ENCODE results near the gene PYY.

DNA sequence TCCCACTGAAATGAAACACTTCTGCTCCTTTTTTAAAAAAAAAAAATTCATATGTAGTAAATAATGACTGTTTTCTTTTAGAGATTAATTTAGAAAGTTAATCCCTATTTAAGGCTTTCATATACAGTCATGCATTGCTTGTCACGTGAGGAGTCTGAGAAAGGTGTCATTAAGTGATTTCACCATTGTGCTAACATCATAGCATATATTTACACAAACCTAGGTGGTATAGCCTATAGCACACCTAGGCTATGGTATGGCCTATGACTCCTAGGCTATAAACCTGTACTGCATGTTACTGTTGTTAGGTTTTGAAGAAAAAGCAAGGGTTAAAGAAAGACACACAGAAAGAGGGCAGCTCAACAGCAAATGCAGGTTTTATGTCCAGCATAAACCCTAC, 25.1 kb downstream of the PYY start:
- TF ChIP-seq POLR2AphosphoS5 (IDR thresholded peaks at IDR 0.05), result no peak
- TF ChIP-seq, protein P1, sequence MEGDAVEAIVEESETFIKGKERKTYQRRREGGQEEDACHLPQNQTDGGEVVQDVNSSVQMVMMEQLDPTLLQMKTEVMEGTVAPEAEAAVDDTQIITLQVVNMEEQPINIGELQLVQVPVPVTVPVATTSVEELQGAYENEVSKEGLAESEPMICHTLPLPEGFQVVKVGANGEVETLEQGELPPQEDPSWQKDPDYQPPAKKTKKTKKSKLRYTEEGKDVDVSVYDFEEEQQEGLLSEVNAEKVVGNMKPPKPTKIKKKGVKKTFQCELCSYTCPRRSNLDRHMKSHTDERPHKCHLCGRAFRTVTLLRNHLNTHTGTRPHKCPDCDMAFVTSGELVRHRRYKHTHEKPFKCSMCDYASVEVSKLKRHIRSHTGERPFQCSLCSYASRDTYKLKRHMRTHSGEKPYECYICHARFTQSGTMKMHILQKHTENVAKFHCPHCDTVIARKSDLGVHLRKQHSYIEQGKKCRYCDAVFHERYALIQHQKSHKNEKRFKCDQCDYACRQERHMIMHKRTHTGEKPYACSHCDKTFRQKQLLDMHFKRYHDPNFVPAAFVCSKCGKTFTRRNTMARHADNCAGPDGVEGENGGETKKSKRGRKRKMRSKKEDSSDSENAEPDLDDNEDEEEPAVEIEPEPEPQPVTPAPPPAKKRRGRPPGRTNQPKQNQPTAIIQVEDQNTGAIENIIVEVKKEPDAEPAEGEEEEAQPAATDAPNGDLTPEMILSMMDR (IDR thresholded peaks at IDR 0.05), result no peak
